Body of pancreas (tissue), 4 donors: ENCODE measurements around the gene SPINDOC.

Experiments
- CTCF ChIP-seq, 7 experiments: fragments of 450-650 bp in 4 of 7; fragments of 200-600 bp in 3 of 7; sonication (generic) in 3 of 7; IDR thresholded peaks; one replicate each; pipeline ENCODE4 v1.5.1; 2016 to 2019; ENCODE audit warnings: antibody characterized with exemption in 7 of 7
- POLR2A ChIP-seq, 3 donors: fragments of 450-650 bp; IDR thresholded peaks; one replicate each; pipeline ENCODE4 v1.6.1; 2016; ENCODE audit warnings: antibody characterized with exemption in 3 of 3, mild to moderate bottlenecking in 2 of 3

GRCh38 chr11:63851364-63851763, 38.1 kb downstream of the SPINDOC start:
- TF ChIP-seq CTCF (IDR thresholded peaks at IDR 0.05): no peak
- no peak for TF ChIP-seq POLR2A (IDR thresholded peaks at IDR 0.05)
